DOHH2 (cell line): ENCODE data around the gene AP2A1.

Source experiments
- H3F3A ChIP-seq: fragments of 200-600 bp; sonication (generic), shearing (Covaris generic); 2 replicates; pipeline ENCODE4 v1.6.0; 2016; ENCODE audit warnings: antibody characterized with exemption, mild to moderate bottlenecking; ENCODE audit not compliant: control insufficient read depth, insufficient read depth
- H3K27ac ChIP-seq: fragments of 200-600 bp; sonication (generic); 2 replicates; pipeline ENCODE4 v1.5.1; 2014; ENCODE audit warnings: low read depth, mild to moderate bottlenecking, low read length, moderate library complexity
- H3K27me3 ChIP-seq: fragments of 200-600 bp; sonication (generic); 2 replicates; pipeline ENCODE4 v1.6.1; 2014; ENCODE audit warnings: mild to moderate bottlenecking, low read length, mixed read lengths; ENCODE audit not compliant: control insufficient read depth
- H3K36me3 ChIP-seq: fragments of 200-600 bp; sonication (generic); 2 replicates; pipeline ENCODE4 v1.6.1; 2014; ENCODE audit warnings: mild to moderate bottlenecking, low read length, moderate library complexity, mixed read lengths; ENCODE audit not compliant: control insufficient read depth
- H3K4me1 ChIP-seq: fragments of 200-600 bp; sonication (generic); 2 replicates; pipeline ENCODE4 v1.6.1; 2014; ENCODE audit warnings: mild to moderate bottlenecking, low read length, mixed read lengths; ENCODE audit not compliant: control insufficient read depth
- H3K4me2 ChIP-seq: fragments of 200-600 bp; sonication (generic); 2 replicates; pipeline ENCODE4 v1.6.0; 2014; ENCODE audit warnings: mild to moderate bottlenecking, low read length, moderate library complexity
- H3K4me3 ChIP-seq: fragments of 200-600 bp; sonication (generic); 2 replicates; pipeline ENCODE4 v1.5.1; 2014; ENCODE audit warnings: mild to moderate bottlenecking, low read length, mixed read lengths
- H3K79me2 ChIP-seq: fragments of 200-600 bp; sonication (generic); 2 replicates; pipeline ENCODE4 v1.6.1; 2014; ENCODE audit warnings: mild to moderate bottlenecking, low read length, mixed read lengths; ENCODE audit not compliant: control insufficient read depth
- H3K9me2 ChIP-seq: fragments of 200-600 bp; sonication (generic); replicated peaks from 2 replicates; pipeline ENCODE4 v1.6.1; 2014; ENCODE audit warnings: mild to moderate bottlenecking, low read length, mixed read lengths; ENCODE audit not compliant: control insufficient read depth
- H3K9me3 ChIP-seq: fragments of 200-600 bp; sonication (generic); 2 replicates; pipeline ENCODE4 v1.6.1; 2014; ENCODE audit warnings: antibody characterized with exemption, low read length, mixed read lengths; ENCODE audit not compliant: control insufficient read depth, insufficient read depth
- H4K20me1 ChIP-seq: fragments of 200-600 bp; sonication (generic); 2 replicates; pipeline ENCODE4 v1.6.0; 2014; ENCODE audit warnings: low read depth, mild to moderate bottlenecking, antibody characterized with exemption, low read length, moderate library complexity; ENCODE audit not compliant: control insufficient read depth, insufficient read depth
- EZH2phosphoT487 ChIP-seq: fragments of 200-600 bp; sonication (generic); IDR thresholded peaks from 2 replicates; pipeline ENCODE4 v1.6.1; 2017; ENCODE audit warnings: borderline replicate concordance, mild to moderate bottlenecking, antibody characterized with exemption, low read length, moderate library complexity, mixed read lengths
- TF ChIP-seq, protein P1 (sequence below): fragments of 200-600 bp; sonication (generic); IDR thresholded peaks from one replicate; pipeline ENCODE4 v1.5.1; 2014; ENCODE audit warnings: antibody characterized with exemption, mild to moderate bottlenecking, low read depth, low read length; ENCODE audit not compliant: poor library complexity, severe bottlenecking

Gene AP2A1

DNA sequence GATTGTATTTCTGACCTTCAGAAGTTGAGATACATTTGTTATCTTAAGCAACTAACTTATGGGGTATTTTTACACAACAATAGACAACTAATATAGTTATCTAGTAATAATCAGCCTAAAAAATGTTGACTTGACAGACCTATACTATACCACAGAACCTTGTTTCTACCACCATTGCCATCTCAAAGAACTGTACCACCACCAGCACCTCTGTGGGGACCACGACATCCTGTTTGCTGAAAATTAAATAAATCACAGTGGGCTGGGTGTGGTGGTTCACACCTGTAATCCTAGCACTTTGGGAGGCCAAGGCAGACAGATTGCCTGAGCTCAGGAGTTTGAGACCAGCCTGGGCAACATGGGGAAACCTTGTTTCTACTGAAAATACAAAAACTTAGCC lies 27.7 kb upstream of the AP2A1 start:
- no peak overlapping the region for H3K4me3 ChIP-seq
- no peaks in the 10 kb centered on the region for H3K4me1 ChIP-seq
- H3K27me3 ChIP-seq = no peaks in the 10 kb centered on the region
- no peaks in the 10 kb centered on the region for H3K9me2 ChIP-seq
- H3K4me2 ChIP-seq = no peak overlapping the region
- H3K9me3 ChIP-seq = no peaks in the 10 kb centered on the region
- H4K20me1 ChIP-seq = no peaks in the 10 kb centered on the region
- H3K79me2 ChIP-seq = no peaks in the 10 kb centered on the region
- no peaks in the 10 kb centered on the region for H3K36me3 ChIP-seq
- H3K27ac ChIP-seq = no peak overlapping the region
- H3F3A ChIP-seq = no peaks in the 10 kb centered on the region
- TF ChIP-seq, protein P1, sequence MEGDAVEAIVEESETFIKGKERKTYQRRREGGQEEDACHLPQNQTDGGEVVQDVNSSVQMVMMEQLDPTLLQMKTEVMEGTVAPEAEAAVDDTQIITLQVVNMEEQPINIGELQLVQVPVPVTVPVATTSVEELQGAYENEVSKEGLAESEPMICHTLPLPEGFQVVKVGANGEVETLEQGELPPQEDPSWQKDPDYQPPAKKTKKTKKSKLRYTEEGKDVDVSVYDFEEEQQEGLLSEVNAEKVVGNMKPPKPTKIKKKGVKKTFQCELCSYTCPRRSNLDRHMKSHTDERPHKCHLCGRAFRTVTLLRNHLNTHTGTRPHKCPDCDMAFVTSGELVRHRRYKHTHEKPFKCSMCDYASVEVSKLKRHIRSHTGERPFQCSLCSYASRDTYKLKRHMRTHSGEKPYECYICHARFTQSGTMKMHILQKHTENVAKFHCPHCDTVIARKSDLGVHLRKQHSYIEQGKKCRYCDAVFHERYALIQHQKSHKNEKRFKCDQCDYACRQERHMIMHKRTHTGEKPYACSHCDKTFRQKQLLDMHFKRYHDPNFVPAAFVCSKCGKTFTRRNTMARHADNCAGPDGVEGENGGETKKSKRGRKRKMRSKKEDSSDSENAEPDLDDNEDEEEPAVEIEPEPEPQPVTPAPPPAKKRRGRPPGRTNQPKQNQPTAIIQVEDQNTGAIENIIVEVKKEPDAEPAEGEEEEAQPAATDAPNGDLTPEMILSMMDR = no peak
- no peak for TF ChIP-seq EZH2phosphoT487

DNA sequence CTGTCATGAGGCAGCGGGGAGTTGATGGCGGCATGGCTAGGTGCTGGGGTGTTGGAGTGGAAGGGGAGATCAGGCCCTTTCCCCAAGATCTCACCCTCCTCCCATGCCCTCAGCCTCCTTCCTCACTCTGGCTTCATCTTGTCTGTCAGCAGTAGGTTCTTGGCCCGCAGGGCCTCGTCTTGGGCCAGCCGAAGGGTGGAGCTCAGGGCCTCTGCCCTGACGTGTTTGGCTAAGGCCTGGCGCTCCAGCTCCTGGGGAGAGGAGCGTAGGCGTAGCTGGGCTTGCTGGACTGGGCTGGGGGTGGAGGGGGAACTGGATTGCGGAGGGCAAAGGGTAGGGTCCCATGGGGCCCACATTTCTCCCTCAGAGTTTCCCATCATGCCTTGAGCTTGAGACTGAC lies 26.9 kb upstream of the AP2A1 start:
- no peak overlapping the region for H3K4me2 ChIP-seq
- H3K9me3 ChIP-seq = no peaks in the 10 kb centered on the region
- no peaks in the 10 kb centered on the region for H4K20me1 ChIP-seq
- no peak overlapping the region for H3K4me3 ChIP-seq
- H3K9me2 ChIP-seq = no peaks in the 10 kb centered on the region
- H3K27me3 ChIP-seq = no peaks in the 10 kb centered on the region
- no peaks in the 10 kb centered on the region for H3K79me2 ChIP-seq
- H3K27ac ChIP-seq = no peak overlapping the region
- no peaks in the 10 kb centered on the region for H3F3A ChIP-seq
- H3K36me3 ChIP-seq = no peaks in the 10 kb centered on the region
- H3K4me1 ChIP-seq = no peaks in the 10 kb centered on the region
- TF ChIP-seq, protein P1 = no peak
- TF ChIP-seq EZH2phosphoT487 = no peak

DNA sequence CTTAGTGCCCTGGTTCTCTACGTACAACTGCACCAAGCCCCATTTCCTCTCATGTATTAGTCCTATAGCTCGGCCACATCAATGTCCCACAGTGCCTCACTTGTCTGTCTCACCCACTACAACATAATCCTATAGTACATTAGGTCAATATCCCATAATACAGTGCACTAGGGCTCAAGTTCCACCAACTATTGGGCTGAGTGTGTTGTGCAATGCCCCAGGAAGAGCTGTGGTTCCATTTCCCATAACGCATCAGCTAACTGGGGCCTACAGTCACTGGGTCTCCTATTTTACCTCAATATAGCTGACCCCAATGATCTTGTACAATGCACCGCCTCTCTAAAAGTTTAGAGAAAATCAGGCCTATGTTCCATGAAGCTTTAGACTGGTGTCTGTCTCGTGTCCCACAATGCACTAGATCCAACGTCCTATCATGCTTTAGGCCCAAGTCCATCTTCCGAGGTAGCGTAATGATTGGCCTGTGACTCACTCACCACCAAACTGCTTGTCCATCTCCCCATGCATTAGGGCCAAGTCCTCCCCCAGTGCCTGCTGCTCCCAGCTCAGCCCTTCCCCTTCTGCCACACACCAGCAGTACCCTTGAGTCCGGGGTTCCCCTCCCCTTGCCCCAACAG lies 25.5 kb upstream of the AP2A1 start:
- Histone ChIP-seq H4K20me1 (no peaks in the 10 kb centered on the region), H3F3A (no peaks in the 10 kb centered on the region), H3K4me3 (no peak overlapping the region), H3K27me3 (no peaks in the 10 kb centered on the region), H3K9me3 (no peaks in the 10 kb centered on the region), H3K9me2 (no peaks in the 10 kb centered on the region), H3K4me1 (no peaks in the 10 kb centered on the region), H3K27ac (no peak overlapping the region), H3K4me2 (no peak overlapping the region), H3K36me3 (no peaks in the 10 kb centered on the region), H3K79me2 (no peaks in the 10 kb centered on the region)
- TF ChIP-seq EZH2phosphoT487 = no peak
- TF ChIP-seq, protein P1 = no peak
